Mammary epithelial cell (primary cell): Measurements from ENCODE around the gene MAPK10.

ENCODE experiments used
- EZH2 ChIP-seq: IDR thresholded peaks from 2 replicates; pipeline ENCODE4 v1.6.1; 2012; ENCODE audit warnings: low read length, inconsistent platforms, borderline replicate concordance
- TF ChIP-seq, protein P1 (sequence below), 2 donors: IDR thresholded peaks in 1 of 2; conservative IDR thresholded peaks in 1 of 2; 2 replicates each; pipeline ENCODE4 v1.5.1; 2011 to 2012; ENCODE audit warnings: inconsistent platforms in 2 of 2, low read length in 2 of 2, mild to moderate bottlenecking in 2 of 2, control low read depth in 1 of 2, low read depth in 1 of 2; ENCODE audit not compliant: insufficient read depth in 1 of 2; ENCODE audit errors: extremely low read depth in 1 of 2

DNA sequence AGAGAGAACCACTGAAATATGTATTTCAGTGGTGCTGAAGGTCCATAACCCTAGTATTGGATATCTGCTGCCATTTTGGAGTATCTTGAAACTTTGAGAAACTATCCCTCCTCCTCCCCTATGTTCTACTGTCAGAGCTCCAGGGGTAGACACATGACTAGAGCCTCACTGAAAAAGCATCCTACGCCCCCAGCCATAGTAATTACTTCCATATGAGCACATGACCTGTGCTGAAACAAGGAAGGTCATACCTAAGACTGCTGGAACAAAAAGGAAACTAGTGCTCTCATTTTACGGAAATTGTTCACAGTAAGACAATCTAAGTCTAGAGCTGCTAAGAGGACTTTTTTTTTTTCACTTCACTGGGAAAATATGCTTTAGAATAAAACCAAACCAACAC, 42.0 kb upstream of the MAPK10 start:
- TF ChIP-seq EZH2: no peak
- TF ChIP-seq, protein P1, sequence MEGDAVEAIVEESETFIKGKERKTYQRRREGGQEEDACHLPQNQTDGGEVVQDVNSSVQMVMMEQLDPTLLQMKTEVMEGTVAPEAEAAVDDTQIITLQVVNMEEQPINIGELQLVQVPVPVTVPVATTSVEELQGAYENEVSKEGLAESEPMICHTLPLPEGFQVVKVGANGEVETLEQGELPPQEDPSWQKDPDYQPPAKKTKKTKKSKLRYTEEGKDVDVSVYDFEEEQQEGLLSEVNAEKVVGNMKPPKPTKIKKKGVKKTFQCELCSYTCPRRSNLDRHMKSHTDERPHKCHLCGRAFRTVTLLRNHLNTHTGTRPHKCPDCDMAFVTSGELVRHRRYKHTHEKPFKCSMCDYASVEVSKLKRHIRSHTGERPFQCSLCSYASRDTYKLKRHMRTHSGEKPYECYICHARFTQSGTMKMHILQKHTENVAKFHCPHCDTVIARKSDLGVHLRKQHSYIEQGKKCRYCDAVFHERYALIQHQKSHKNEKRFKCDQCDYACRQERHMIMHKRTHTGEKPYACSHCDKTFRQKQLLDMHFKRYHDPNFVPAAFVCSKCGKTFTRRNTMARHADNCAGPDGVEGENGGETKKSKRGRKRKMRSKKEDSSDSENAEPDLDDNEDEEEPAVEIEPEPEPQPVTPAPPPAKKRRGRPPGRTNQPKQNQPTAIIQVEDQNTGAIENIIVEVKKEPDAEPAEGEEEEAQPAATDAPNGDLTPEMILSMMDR (conservative IDR thresholded peaks at IDR 0.05 in 1 of 2, IDR thresholded peaks at IDR 0.05 in 1 of 2; ENCODE audit: extremely low read depth in 1 of 2, insufficient read depth in 1 of 2, low read depth in 1 of 2, low read length in 2 of 2): no peak
